NT2/D1 (cell line): ENCODE results near the gene SLC38A7.
"Not testable (repeated sequence)": the region's sequence is repeated elsewhere in the genome, so short reads cannot be mapped to it uniquely, and the experiment has no call there.

Experiments used
- DNase-seq: peaks from one replicate; pipeline ENCODE4 v3.0.0-alpha.2; 2011; ENCODE audit warnings: low read depth, low spot score
- H3K27me3 ChIP-seq: 2 replicates; pipeline ENCODE4 v1.6.0; 2011; ENCODE audit warnings: mild to moderate bottlenecking; ENCODE audit not compliant: insufficient read length, insufficient read depth
- H3K36me3 ChIP-seq: 2 replicates; pipeline ENCODE4 v1.6.1; 2011; ENCODE audit warnings: mild to moderate bottlenecking, low read length, mixed read lengths; ENCODE audit not compliant: insufficient read depth, insufficient read length
- H3K4me1 ChIP-seq: 2 replicates; pipeline ENCODE4 v1.5.1; 2011; ENCODE audit not compliant: insufficient read depth, insufficient read length
- H3K4me3 ChIP-seq: 2 replicates; pipeline ENCODE4 v1.5.1; 2011; ENCODE audit warnings: low read depth; ENCODE audit not compliant: insufficient read length
- H3K9ac ChIP-seq: 2 replicates; pipeline ENCODE4 v1.6.0; 2011; ENCODE audit warnings: low read depth; ENCODE audit not compliant: insufficient read length
- H3K9me3 ChIP-seq: 2 replicates; pipeline ENCODE4 v1.5.1; 2011; ENCODE audit warnings: mild to moderate bottlenecking, low read length; ENCODE audit not compliant: insufficient read depth
- SUZ12 ChIP-seq: IDR thresholded peaks from 2 replicates; pipeline ENCODE4 v1.6.1; 2011; ENCODE audit not compliant: insufficient read length, insufficient read depth; ENCODE audit errors: extremely low read depth
- YY1 ChIP-seq: IDR thresholded peaks from 2 replicates; pipeline ENCODE4 v1.6.1; 2011; ENCODE audit not compliant: insufficient read length, insufficient read depth
- ZNF274 ChIP-seq: IDR thresholded peaks from 2 replicates; pipeline ENCODE4 v1.6.1; 2011; ENCODE audit warnings: mild to moderate bottlenecking, low read depth, low read length

Gene SLC38A7

GRCh38 chr16:58692450-58692849, 7.9 kb upstream of the SLC38A7 start:
- Histone ChIP-seq H3K4me1 (no peaks in the 10 kb centered on the region), H3K4me3 (no peak overlapping the region), H3K36me3 (no peaks in the 10 kb centered on the region), H3K27me3 (no peaks in the 10 kb centered on the region), H3K9ac (no peak overlapping the region), H3K9me3 (peaks cover 14% of the 10 kb centered on the region)
- TF ChIP-seq SUZ12 (no peak), ZNF274 (no peak), YY1 (no peak)
- no peak for DNase-seq

- H3K27me3 ChIP-seq, result not testable (repeated sequence)
These were observed 2.6 kb upstream of the SLC38A7 start for GRCh38 chr16:58686985-58687706.

GRCh38 chr16:58685084-58685449, 497 bp upstream of the SLC38A7 start:
- Histone ChIP-seq H3K4me1 (peaks cover 2% of the 10 kb centered on the region), H3K4me3 (peak overlapping the region; percentile 85), H3K27me3 (peaks cover 3% of the 10 kb centered on the region), H3K9ac (no peak overlapping the region), H3K36me3 (peaks cover 28% of the 10 kb centered on the region), H3K9me3 (no peaks in the 10 kb centered on the region)
- TF ChIP-seq SUZ12, result no peak
- no peak for TF ChIP-seq YY1
- TF ChIP-seq ZNF274, result no peak
- no peak for DNase-seq

More at GRCh38 chr16:58686985-58687706, 2.6 kb upstream of the SLC38A7 start:
- not testable (repeated sequence) for H3K4me1 ChIP-seq, H3K9ac ChIP-seq, DNase-seq, H3K9me3 ChIP-seq, H3K4me3 ChIP-seq, H3K36me3 ChIP-seq

- Histone ChIP-seq H3K36me3 (peaks cover 35% of the 10 kb centered on the region), H3K27me3 (peaks cover 3% of the 10 kb centered on the region), H3K4me3 (peak overlapping the region; percentile 85), H3K9ac (peak overlapping the region; percentile 89), H3K9me3 (no peaks in the 10 kb centered on the region), H3K4me1 (peaks cover 2% of the 10 kb centered on the region)
- no peak for TF ChIP-seq ZNF274
- TF ChIP-seq YY1, result no peak
- no peak for TF ChIP-seq SUZ12
- DNase-seq, result no peak
These were observed 593 bp downstream of the SLC38A7 start for GRCh38 chr16:58684001-58684353.

- Histone ChIP-seq H3K27me3 (no peaks in the 10 kb centered on the region), H3K4me1 (peaks cover 2% of the 10 kb centered on the region), H3K36me3 (peaks cover 74% of the 10 kb centered on the region), H3K9me3 (no peaks in the 10 kb centered on the region), H3K4me3 (no peak overlapping the region), H3K9ac (no peak overlapping the region)
- TF ChIP-seq SUZ12 (no peak), YY1 (no peak), ZNF274 (no peak)
- DNase-seq, result no peak
These were observed 4.8 kb downstream of the SLC38A7 start for GRCh38 chr16:58679763-58680162.

GRCh38 chr16:58678716-58679115, 5.9 kb downstream of the SLC38A7 start:
- no peaks in the 10 kb centered on the region for H3K9me3 ChIP-seq
- DNase-seq, result no peak
- H3K36me3 ChIP-seq, result peaks cover 84% of the 10 kb centered on the region
- no peak for TF ChIP-seq YY1
- no peak for TF ChIP-seq SUZ12
- no peak for TF ChIP-seq ZNF274
- no peak overlapping the region for H3K4me3 ChIP-seq
- no peaks in the 10 kb centered on the region for H3K27me3 ChIP-seq
- H3K9ac ChIP-seq, result no peak overlapping the region
- H3K4me1 ChIP-seq, result peaks cover 2% of the 10 kb centered on the region

- Histone ChIP-seq H3K27me3 (no peaks in the 10 kb centered on the region), H3K9ac (no peak overlapping the region), H3K4me1 (no peaks in the 10 kb centered on the region), H3K36me3 (peaks cover 80% of the 10 kb centered on the region), H3K4me3 (no peak overlapping the region), H3K9me3 (no peaks in the 10 kb centered on the region)
- DNase-seq, result no peak
- no peak for TF ChIP-seq ZNF274
- TF ChIP-seq SUZ12, result no peak
- TF ChIP-seq YY1, result no peak
These were observed 6.3 kb downstream of the SLC38A7 start for GRCh38 chr16:58678269-58678668.
